Fibroblast of the aortic adventitia (primary cell): ENCODE data around the gene MAGI2. TPM values are rescaled to one million over a fixed set of nuclear protein-coding genes. Genes with fewer than 3 reads are reported as not detected.

Experiments used
- DNase-seq: peaks from one replicate; pipeline ENCODE4 v3.0.0-alpha.2; 2010; ENCODE audit warnings: low read depth
- H3K4me3 ChIP-seq: 2 replicates; pipeline ENCODE4 v1.5.1; 2011; ENCODE audit warnings: low read depth, mild to moderate bottlenecking, control low read depth, low read length, moderate library complexity
- total RNA-seq: library from RNA; depleted of rRNA; stranded (reverse); fragments of >200 nt; gene quantifications from 2 replicates; pipeline ENCODE4 v1.2.3, GENCODE V29; 2012; ENCODE audit warnings: low replicate concordance
- TF ChIP-seq, protein P1 (sequence below): IDR thresholded peaks from 2 replicates; pipeline ENCODE4 v1.5.1; 2011; ENCODE audit warnings: mild to moderate bottlenecking, low read length, control low read depth, inconsistent platforms; ENCODE audit not compliant: insufficient read depth

Gene MAGI2
- total RNA-seq, 1 donor = 25.5 TPM

DNA sequence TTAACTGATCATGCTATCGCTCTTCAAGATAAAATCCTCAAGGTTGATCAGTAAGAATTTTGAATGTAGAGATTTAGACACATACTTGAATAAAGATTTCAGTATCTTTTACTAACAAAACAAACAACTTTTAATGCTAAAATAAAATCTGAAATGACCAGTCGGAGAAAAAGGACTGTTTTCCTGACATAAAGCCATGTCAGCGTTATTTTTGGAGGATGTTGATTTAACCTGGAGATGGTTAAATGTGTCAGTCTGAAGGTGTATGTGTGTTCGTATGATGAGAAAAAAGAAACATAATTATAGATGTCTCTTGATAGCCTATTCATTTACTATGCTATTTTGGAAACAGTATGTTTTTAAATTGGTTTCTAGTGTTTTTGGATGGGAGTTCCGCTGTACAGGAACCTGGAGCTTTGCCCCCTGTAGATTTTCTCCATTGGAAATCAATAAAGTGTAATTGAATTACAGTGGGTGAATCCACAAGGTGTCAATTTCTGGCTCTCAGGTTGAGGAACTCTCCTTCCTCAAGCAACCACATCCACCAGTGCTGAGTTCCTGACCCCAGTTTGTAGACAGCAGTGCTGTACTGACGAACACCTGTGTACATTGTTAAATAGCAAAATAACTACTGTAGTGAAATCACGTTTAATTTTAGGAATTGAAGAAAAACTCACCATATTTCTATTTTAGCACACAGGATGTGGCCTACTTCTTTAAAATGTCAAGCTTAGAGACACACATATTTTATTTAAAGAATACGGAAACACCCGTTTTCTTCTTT lies 670.1 kb downstream of the MAGI2 start:
- no peak overlapping the region for H3K4me3 ChIP-seq
- no peak for DNase-seq
- TF ChIP-seq, protein P1, sequence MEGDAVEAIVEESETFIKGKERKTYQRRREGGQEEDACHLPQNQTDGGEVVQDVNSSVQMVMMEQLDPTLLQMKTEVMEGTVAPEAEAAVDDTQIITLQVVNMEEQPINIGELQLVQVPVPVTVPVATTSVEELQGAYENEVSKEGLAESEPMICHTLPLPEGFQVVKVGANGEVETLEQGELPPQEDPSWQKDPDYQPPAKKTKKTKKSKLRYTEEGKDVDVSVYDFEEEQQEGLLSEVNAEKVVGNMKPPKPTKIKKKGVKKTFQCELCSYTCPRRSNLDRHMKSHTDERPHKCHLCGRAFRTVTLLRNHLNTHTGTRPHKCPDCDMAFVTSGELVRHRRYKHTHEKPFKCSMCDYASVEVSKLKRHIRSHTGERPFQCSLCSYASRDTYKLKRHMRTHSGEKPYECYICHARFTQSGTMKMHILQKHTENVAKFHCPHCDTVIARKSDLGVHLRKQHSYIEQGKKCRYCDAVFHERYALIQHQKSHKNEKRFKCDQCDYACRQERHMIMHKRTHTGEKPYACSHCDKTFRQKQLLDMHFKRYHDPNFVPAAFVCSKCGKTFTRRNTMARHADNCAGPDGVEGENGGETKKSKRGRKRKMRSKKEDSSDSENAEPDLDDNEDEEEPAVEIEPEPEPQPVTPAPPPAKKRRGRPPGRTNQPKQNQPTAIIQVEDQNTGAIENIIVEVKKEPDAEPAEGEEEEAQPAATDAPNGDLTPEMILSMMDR = no peak

DNA sequence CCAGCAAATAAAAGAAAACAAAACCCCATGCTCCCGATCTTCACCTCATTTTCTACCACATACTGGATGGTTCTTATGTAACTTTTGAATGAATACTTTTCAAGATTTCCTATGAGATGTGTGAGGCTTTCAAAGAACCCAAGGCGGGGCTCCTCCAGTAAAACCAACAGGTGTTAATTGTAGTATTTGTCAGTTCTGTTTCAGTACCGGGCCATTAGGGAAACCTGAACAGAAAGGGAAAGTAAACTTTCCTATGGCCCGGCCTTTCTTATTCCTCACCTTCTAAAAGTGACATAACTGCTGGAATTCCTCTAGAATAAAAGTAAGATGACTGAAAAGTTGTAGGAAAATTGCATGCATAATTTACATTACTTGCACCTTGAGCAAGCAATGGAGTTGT lies 672.9 kb downstream of the MAGI2 start:
- DNase-seq = no peak
- TF ChIP-seq, protein P1 = no peak
- H3K4me3 ChIP-seq = no peak overlapping the region

DNA sequence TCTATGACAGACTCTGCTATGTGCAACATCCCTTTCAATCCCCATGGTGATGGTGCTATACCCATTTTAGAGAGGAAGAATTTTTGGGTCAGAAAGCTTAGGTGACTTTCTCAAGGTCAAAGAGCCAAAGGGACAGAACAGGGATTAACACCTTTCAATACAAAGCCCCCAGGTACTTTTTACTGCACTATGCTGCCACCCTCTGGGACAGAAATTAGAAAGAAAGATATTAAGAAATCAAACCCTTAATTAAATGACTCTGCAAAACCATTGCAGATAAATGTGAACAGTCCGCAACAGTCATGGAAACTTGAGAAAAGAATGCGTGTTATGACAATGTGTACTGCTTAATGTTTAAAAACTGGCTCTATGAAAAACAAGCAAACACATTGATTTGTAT lies 673.7 kb downstream of the MAGI2 start:
- TF ChIP-seq, protein P1 = no peak
- no peak overlapping the region for H3K4me3 ChIP-seq
- DNase-seq = no peak

DNA sequence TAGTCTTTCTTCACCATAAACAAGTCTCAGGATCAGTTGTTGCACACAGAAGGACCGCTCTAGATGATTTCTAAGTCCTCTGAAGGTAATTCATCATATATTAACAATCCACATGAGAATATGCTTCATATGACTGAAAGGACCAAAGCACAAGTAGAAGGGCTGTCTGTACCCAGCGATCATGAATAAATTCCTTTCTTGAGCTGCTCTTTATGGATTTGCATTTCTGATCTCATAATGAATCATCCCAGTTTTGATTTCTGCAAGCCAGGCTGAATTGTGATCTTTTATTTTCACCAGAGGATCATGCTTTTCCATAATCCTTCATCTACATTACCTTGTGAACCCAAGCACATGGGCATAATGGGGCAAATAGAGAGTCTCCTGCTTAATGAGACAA lies 675.6 kb downstream of the MAGI2 start:
- TF ChIP-seq, protein P1 = no peak
- no peak overlapping the region for H3K4me3 ChIP-seq
- no peak for DNase-seq

DNA sequence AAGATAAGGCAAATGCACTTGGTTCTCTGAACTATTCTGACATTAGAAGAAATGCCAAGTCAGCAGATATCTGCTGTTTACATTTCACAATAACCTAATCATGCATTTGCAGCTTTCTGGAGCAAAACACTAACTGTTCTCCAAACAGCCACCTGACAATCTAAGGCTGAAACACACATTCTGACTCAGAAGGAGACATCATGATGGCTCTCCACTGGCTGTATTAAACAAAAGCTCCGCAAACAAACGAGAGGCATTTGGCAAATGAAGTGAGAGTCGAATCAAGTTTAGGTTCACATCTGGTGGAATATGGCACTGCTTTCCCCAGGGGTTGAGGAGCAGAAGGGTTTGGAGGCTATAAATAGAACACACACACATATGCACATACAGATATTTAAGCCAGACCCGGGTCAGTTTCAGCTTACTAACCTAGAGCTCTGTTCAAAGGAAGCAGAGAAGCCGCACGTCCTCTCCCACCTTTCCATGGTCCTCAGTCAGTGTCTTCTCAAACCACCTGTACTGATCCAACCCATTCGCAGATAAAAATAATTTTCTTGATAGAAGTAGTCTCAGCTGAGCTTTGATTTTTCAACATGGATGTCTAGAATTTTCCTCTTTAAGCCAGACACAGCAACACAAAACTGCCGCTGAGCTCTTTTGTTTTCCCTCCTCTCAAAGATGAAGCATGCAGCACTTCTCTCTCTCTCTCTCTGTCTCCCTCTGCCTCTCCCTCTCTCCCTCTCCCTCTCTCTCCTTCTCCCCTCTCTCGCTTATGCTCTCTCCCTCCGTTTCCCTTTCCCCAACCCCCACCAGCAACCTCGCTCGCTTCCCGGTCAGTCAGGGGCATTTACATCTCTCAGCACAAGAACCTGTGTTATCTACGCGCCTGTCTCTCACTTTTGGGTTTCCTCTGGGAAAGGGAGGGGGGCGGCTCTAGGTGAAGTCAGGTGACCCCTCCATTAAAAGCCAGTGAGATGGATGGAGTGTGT lies 682.8 kb downstream of the MAGI2 start:
- TF ChIP-seq, protein P1 = no peak
- DNase-seq = peak; percentile 24
- H3K4me3 ChIP-seq = peak overlapping the region; percentile 26

DNA sequence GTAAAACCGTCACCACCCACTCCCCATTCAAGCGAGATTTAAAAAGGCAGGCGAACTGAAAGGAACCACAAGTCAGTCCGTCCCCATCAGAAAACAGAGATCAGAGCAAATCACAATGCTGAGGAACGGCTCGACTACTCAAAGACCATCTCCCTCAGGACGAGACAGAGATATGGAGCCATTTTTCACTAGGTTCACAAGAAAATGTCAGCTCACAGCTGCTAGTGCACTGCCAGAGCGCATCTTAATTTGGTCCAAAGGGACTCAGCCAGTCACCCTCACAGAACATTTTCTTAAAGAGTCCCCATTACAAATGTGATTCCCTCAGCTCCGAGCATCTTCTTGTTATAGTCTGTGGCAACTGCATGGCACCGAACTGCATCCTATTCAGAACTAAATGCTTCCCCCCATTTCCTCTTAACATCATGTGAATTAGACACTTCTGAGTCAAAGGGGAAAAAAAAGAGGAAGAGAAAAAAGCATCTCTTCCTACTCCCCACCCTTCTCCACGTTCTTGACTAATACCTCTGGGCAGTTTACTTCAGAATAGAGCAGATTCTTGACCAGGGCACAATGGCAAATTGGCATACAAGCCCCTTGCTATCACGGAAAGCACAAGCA lies 683.9 kb downstream of the MAGI2 start:
- no peak for DNase-seq
- peak overlapping the region; percentile 57 for H3K4me3 ChIP-seq
- TF ChIP-seq, protein P1 = no peak
